Ramos (cell line): ENCODE measurements around the gene MRPL51.
"Not testable (repeated sequence)": the region's sequence is repeated elsewhere in the genome, so short reads cannot be mapped to it uniquely, and the experiment has no call there.

Source experiments
- in situ Hi-C: fragments of 300-500 bp; cut with MboI; formaldehyde crosslinking; loops from one replicate; pipeline ENCODE4 v1.14.3; 2022; ENCODE audit warnings: low sequenced_read_pairs; ENCODE audit not compliant: unreplicated experiment

MRPL51 gene

GRCh38 chr12:6490673-6491072 lies 2.4 kb downstream of the MRPL51 start:
- in situ Hi-C loops, result not testable (repeated sequence)

- in situ Hi-C loops, result no loop called here
Observed at GRCh38 chr12:6489449-6489848, 3.6 kb downstream of the MRPL51 start.

DNA sequence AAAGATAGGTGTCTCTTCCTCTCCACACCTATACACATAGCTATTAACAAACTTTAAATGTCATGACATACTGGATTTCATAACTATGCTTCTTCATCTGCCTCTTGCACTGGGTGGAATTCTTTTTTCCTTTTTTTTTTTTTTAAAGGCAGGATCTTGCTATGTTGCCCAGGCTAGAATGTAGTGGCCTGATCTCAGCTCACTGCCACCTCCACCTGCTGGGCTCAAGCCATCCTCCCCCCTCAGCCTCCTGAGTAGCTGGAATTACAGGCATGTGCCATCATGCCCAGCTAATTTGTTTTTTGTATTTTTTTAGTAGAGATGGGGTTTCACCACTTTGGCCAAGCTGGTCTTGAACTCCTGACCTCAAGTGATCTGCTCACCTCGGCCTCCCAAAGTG lies 4.8 kb downstream of the MRPL51 start:
- in situ Hi-C loops, result no loop called here

GRCh38 chr12:6478416-6478815 lies 14.6 kb downstream of the MRPL51 start:
- in situ Hi-C loops, result no loop called here

DNA sequence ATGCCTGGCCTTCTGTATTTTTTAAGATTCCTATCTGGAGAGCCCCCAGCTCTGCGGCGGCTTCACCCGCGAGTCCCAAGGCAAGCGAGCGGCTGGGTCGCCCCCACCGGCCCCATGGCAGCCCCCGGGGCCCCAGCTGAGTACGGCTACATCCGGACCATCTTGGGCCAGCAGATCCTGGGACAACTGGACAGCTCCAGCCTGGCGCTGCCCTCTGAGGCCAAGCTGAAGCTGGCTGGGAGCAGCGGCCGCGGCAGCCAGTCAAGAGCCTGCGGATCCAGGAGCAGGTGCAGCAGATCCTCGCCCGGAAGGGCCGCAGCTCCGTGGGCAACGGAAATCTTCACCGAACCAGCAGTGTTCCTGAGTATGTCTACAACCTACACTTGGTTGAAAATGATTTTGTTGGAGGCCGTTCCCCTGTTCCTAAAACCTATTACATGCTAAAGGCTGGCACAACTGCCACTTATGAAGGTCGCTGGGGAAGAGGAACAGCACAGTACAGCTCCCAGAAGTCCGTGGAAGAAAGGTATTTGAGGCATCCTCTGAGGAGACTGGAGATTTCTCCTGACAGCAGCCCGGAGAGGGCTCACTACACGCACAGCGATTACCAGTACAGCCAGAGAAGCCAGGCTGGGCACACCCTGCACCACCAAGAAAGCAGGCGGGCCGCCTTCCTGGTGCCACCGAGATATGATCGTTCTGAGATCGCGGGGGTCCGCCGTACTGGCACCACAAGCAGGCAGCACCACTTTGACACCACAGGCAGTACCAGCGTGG lies 15.3 kb downstream of the MRPL51 start:
- in situ Hi-C loops, result not testable (repeated sequence)

DNA sequence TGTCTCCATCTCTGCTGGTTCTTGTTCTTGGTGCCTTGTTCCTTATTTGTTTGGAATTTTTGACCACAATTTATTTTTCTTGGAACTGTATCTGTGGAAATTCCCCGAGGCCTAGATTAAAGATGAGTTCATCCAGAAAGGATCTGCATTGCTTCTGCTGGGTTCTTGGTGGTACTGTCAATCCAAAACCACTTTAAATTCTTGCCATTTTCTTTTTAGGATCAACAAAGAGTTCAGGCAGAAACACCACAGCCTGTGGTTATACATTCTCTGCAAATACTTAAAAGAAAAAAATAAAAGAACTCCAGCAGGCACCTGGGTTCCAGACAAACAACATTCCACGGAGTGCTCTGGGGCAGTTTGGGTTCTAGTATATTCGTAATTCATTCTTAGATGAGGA lies 16.6 kb downstream of the MRPL51 start:
- in situ Hi-C loops, result no loop called here

DNA sequence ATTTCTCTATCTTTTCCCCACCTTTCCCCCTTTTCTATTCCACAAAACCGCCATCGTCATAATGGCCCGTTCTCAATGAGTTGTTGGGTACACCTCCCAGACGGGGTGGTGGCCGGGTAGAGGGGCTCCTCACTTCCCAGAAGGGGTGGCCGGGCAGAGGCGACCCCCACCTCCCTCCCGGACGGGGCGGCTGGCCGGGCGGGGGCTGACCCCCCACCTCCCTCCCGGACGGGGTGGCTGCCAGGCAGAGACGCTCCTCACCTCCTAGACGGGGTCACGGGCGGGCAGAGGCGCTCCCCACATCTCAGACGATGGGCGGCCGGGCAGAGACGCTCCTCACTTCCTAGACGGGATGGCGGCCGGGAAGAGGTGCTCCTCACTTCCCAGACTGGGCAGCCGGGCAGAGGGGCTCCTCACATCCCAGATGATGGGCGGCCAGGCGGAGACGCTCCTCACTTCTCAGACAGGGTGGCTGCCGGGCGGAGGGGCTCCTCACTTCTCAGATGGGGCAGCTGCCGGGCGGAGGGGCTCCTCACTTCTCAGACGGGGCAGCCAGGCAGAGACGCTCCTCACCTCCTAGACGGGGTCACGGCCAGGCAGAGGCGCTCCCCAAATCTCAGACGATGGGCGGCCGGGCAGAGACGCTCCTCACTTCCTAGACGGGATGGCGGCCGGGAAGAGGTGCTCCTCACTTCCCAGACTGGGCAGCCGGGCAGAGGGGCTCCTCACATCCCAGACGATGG lies 17.7 kb downstream of the MRPL51 start:
- in situ Hi-C loops, result not testable (repeated sequence)

DNA sequence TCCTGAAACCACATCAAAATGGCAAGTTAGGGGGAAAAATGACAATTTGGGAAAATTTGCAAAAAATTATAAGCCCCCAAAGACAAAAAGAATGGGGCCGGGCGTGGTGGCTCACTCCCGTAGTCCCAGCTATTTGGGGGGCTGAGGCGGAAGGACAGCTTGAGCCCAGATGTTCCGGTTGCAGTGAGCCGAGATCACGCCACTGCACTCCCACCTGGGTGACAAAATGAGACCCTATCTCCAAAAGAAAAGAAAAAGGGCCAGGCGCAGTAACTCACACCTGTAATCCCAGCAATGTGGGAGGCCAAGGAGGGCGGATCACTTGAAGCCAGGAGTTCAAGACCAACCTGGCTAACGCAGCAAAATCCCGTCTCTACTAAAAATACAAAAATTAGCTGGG lies 20.6 kb downstream of the MRPL51 start:
- in situ Hi-C loops, result no loop called here

- in situ Hi-C loops, result no loop called here
Observed at GRCh38 chr12:6471989-6472360, 21.1 kb downstream of the MRPL51 start.

- in situ Hi-C loops, result no loop called here
Observed at GRCh38 chr12:6470375-6471163, 22.5 kb downstream of the MRPL51 start, which contains the start of gene VAMP1. TSS of gene VAMP1 (minus strand) at chr12:6470677. CDS start at chr12:6470531, 146 bp downstream.

DNA sequence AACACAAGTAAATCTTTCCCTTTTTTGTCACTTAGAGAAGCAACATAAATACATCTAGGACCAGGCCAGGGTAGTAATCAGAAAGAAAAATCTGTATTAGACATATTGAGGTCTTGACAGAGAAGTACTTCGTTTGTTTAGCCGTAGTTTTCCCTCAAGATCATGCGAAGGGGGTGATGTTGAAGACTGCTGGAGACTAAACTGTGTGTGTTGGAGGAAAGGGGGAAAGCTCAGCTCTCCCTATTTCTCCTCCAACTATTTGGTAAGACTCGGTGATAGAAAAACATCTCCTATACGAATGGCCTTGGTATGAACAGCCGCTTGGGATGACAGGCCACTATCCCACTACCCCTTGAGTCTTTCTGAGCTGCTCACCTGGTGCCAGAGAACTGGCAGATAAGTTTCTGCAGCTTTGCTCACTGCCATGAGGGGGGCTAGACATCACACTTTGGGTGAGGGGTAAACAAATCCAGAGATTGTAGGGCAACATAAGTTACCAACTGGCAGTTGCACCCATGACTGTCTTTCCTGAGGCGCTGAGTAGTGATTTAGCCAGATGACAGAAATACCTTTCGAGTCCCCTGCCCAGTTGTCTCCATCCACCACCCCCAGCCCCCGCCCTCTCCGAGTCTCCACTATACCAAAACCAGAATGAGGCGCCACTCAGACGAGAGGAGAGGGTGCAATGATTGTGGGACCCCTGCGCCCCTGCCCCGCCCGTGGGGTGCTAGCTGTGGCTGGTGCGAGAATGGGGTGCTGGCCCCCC lies 23.3 kb downstream of the MRPL51 start:
- in situ Hi-C loops, result no loop called here

- in situ Hi-C loops, result no loop called here
Observed at GRCh38 chr12:6469092-6469491, 24.0 kb downstream of the MRPL51 start.

DNA sequence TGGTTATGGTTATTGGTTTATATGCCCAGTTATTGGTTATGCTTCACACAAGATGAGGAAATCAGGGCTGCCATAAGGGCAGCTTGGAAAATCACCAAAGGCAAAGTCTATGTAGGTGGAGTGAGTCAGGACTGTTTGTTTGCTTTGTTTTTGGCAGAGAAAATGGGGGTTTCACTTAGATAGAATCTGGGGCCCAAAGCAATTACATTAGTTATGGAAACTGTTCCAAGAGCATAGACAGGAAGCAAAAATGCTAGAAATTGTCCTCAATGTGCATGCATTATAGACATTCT lies 24.8 kb downstream of the MRPL51 start:
- in situ Hi-C loops, result no loop called here

- in situ Hi-C loops, result not testable (repeated sequence)
Observed at GRCh38 chr12:6467571-6468282, 25.3 kb downstream of the MRPL51 start.

DNA sequence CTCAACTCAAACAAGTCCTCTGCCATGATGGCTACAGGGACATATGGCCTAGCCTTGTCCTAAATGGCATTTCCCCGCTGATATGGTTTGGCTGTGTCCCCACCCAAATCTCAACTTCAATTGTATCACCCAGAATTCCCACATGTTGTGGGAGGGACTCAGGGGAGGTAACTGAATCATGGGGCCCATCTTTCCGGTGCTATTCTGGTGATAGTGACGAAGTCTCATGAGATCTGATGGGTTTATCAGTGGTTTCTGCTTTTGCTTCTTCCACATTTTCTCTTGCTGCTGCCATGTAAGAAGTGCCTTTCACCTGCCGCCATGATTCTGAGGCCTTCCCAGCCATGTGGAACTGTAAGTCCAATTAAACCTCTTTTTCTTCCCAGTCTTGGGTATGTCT lies 26.3 kb downstream of the MRPL51 start:
- in situ Hi-C loops, result not testable (repeated sequence)

DNA sequence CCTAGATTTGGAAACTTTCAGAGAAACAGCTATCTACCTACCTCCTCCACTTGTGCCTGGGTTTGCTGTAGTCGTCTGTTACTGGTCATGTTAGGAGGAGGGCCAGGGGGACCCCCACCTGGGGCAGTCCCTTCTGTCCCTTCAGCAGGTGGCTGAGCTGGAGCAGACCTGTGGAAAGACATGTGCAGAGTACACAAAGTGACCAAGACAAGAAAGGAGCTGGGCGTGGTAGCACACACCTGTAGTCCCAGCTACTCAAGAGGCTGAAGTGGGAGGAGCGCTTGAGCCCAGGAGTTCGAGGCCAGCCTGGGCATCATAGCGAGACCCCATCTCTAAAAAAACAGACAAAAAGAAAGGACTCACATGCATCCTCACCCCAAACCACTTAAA lies 26.9 kb downstream of the MRPL51 start:
- in situ Hi-C loops, result no loop called here

- in situ Hi-C loops, result no loop called here
Observed at GRCh38 chr12:6465467-6466183, 27.4 kb downstream of the MRPL51 start.

DNA sequence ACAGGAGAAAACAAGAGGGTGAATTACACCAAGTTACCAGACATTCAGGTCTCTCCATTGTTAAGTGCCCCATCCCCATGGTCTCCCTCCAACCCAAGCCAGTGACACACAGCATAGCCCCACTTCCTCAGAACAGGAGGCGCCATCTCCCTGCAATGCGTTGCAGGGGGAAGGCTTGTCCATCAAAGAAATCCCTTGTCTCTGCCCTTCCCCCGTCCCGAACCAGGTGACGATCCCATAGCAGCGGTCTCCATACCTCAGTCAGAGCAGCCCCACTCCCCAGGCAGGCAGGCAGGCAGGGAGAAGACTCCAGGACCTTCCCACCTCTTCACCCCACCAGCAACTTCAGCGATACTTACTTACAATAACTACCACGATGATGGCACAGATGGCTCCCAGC lies 28.5 kb downstream of the MRPL51 start:
- in situ Hi-C loops, result loop anchor here (5.0 kb wide), 1 partner anchor 37 kb away; no protein-coding TSS in a partner anchor

DNA sequence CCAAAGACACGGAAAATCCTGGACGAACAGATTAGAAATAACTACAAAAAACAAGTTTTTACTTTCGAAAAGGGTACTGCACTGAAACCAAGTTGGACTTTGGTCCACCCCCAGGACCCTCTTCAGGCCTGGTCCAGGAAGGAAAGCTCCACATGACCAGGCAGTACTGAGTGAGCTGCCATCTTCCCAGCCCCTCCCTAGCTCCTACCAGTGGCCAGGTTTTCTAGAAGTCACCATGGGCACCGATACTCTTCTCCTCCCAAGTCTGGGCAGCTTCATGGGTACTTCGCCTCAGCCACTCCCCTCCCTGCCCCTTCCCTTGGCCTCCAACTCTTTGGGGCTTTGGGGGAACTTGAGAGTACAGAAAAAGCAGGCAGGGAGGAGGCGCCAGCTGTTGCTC lies 29.2 kb downstream of the MRPL51 start:
- in situ Hi-C loops, result loop anchor here (5.0 kb wide), 1 partner anchor 37 kb away; no protein-coding TSS in a partner anchor
